HG03039 (cell line): ENCODE measurements around the gene PCDHGA1.

ENCODE experiments used
- ATAC-seq: cut with Tn5 transposase; IDR thresholded peaks from one replicate; pipeline ENCODE4 v1.9.1; 2021; ENCODE audit warnings: mild to moderate bottlenecking, moderate library complexity; ENCODE audit not compliant: unreplicated experiment

Gene PCDHGA1

DNA sequence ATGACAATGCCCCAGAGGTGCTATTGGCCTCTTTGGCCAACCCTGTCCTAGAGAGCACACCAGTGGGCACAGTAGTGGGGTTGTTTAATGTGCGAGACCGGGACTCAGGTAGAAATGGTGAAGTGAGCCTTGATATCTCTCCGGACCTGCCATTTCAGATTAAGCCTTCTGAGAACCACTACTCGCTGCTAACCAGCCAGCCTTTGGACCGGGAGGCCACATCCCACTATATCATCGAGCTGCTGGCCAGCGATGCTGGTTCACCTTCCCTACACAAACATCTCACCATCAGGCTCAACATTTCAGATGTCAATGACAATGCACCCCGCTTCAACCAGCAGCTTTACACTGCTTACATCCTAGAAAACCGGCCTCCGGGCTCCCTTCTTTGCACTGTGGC lies 160.0 kb downstream of the PCDHGA1 start:
- no peak for ATAC-seq

DNA sequence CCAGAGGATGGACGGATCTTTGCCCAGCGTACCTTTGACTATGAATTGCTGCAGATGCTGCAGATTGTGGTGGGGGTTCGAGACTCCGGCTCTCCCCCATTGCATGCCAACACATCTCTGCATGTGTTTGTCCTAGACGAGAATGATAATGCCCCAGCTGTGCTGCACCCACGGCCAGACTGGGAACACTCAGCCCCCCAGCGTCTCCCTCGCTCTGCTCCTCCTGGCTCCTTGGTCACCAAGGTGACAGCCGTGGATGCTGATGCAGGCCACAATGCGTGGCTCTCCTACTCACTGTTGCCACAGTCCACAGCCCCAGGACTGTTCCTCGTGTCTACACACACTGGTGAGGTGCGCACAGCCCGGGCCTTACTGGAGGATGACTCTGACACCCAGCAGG lies 160.5 kb downstream of the PCDHGA1 start:
- no peak for ATAC-seq

DNA sequence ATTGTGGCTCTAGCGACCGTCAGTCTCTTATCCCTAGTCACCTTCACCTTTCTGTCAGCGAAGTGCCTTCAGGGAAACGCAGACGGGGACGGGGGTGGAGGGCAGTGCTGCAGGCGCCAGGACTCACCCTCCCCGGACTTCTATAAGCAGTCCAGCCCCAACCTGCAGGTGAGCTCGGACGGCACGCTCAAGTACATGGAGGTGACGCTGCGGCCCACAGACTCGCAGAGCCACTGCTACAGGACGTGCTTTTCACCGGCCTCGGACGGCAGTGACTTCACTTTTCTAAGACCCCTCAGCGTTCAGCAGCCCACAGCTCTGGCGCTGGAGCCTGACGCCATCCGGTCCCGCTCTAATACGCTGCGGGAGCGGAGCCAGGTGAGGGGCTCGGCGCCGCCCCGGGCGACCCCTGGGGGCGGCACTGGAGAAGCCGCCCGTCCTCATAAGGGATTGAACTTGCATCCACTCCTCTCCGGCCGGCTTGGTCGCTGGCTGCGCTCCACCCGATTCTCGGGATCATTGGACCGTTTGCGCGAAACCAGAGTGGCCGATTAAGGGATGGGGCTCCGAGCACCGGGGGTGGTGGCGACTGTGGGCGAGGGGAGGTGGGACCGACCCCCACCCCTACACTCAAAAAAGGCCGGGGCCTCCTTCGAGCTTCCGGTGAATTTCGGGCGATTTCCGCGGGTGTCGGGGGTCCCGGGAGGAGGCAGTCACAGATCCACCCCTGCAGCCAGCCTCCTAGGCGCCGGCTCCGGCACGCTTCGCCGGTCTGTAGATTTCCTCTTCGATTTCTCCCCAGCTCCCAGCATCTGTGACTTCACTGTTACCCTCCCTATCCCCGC lies 161.2 kb downstream of the PCDHGA1 start:
- ATAC-seq: no peak

DNA sequence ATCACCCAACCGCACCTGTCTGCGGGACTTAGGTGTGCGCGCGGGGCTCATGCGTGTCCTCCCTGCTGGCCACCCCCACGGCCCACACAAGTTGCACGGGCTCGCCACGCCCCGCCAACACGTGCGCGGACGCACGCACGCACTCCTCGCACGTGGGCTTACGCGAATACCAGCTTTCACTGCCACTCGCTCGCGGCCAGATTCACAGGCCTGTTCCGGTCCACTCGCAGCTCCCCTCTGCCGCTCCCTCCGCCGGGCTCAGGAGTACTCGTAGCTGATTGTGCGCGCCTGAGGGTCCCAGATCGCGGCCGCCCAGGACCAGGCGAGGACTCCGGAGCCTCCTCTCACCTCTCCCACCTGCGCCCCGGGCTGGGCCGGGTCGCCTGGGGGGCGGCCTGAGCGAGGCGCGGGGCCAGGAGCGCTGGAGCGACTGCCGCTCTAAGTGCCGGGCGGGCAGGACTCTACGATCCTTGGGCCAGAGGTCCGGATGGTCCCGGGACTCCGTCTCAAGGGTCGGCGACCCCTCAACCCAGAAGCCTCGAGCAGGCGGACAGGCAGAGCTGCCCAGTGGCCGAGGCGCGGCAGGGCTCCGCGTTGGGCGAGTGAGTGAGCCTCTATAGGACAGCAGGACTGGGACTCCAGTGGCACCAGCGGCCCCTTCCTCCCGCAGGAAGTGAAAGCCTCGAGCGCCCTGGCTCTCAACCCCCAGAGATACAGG lies 162.0 kb downstream of the PCDHGA1 start:
- peak; percentile 55 for ATAC-seq

DNA sequence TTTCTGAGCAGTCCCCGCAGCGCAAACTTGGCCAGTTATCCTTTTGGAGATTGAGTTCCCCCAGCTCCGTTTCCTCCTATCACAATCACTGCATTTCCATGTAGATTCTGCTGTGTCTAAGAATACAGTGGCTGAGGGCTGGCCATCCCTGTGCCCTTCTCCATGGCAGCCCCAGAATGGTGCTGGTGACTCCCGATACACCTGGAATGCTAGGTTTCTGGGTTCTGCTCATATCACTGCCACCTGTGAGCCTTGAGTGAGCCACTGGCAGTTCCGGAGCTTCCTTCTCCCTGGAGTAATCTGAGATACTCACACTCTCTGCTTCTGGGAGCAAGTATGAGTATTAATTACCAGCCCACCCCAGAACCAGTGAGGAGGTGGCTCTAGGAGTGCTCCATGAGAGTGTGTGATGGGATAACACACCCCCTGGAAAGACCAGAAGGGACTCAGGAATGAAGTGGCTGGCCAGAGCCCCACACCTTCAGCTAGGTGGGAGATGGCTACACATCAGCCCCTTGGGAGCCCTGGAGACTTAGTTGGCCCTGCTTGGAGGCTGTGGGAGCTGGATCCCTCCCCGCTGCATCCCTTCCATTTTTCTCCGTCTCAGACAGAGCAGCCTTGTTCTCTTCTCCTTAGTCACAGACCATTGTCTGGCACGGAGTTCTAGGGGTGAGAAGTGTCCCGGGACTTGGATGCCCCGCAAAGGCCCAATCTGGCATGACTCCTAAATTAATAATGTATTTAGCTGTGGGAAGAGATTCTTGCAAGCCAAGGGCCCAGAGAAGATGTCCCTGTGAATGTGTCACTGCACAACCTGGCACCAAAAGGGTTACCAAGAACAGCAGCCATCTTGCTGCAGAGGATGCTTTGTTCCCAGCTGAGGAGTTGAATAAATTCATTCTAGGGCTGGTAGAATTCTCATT lies 163.4 kb downstream of the PCDHGA1 start:
- ATAC-seq: no peak

DNA sequence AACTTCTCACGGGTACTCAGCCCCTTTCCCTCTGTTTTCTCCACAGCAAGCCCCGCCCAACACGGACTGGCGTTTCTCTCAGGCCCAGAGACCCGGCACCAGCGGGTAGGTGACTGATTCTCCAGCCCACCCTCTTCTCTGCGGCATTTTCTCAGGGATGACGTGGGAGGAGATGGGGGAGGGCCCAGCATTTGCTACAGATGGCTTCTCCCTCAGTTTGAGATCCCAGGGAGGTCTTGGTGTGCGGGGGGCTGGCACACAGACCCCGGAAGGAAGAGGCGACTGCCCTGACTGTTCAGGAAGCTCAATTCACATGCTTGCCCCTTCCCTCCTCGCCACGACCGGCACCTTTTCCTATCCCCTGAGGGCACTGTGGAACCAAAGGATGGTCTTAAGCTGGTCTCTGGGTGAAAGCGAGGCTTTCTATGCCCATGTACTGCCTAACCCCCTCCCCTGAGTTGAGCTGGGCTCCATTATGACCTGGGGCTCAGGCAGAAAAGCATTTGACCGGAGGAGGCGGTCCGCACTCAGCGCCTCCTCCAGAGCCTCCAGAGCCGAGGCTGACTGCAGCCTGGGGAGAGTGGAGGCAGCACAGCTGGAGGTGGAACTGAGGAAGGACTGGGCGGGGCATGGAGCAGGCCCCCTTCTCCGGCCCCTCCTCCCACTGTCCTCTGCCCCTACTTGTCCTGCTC lies 164.6 kb downstream of the PCDHGA1 start:
- no peak for ATAC-seq

GRCh38 chr5:141495453-141495811 lies 165.1 kb downstream of the PCDHGA1 start:
- ATAC-seq: no peak

GRCh38 chr5:141496038-141496437 lies 165.7 kb downstream of the PCDHGA1 start:
- no peak for ATAC-seq

GRCh38 chr5:141501761-141502160 lies 171.4 kb downstream of the PCDHGA1 start:
- no peak for ATAC-seq

GRCh38 chr5:141503681-141504080 lies 173.4 kb downstream of the PCDHGA1 start:
- ATAC-seq: no peak

GRCh38 chr5:141504216-141504615 lies 173.9 kb downstream of the PCDHGA1 start:
- no peak for ATAC-seq

DNA sequence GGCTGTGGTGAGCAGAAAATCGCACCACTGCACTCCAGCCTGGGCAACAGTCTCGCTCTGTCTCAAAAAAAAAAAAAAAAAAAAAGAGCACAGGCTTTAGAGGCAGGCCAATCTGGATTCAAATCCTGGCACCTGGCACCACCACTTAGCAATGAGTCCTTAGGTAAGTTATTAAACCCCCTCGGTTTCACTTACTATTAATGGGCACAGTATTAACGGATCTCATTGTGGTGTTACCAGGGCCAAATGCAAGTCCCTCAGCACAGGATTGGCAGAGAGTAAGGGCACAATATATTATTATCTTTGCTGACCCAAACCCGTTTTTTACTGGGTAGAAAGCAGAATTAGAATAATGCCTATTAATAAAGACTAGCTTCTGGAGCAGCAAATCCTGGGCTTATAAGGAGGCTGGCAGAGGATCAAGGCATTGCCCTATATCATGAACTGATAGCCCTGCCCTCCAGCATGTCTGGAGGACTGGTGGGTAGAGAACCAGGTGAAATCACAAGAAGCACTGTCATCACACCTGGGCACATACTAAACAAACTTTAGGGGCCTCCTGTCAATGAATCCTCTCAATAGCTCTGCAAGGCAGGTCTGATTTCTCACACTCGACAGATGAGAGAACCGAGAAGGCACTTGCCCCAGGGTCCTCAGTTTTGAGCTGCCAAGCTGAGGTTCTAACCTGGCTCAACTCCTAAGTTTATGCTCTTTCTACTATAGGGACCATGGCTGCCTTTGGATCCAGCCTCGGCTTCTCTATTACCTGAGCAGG lies 176.3 kb downstream of the PCDHGA1 start:
- ATAC-seq: no peak

DNA sequence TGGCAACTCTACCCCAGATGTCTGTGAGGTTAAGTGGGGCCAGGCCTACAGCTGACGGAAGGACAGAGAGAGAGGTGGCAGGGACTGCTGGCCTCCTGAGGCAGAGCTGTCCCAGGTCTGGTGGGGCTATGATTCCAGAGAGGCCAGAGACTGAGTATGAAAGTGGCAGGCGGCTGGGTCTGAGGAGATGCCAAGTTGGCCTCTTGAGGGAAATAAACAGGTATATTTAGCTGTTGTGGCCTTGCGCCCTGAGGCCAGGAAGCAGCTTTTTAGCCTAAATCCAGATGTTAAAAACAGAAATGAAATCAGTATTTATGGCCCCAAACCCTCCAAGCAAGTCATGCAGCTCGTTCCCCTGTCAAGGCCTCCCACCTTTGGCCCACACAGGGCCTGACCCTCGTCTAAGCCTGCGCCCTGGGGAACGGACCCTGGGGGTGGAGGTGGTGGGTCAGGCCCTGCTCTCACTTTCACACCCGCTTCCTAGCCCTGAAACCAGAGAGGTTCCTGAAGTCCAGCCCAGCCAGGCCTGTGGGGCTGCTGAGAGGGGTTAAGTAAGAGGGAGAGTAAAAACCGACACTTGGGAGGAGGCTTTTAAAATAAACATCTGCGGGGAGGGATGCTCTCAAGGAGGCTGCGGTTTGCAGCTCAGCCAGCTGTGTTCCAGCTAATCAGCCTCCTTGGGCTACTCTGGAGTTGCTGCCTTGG lies 177.2 kb downstream of the PCDHGA1 start:
- ATAC-seq: peak; percentile 25

DNA sequence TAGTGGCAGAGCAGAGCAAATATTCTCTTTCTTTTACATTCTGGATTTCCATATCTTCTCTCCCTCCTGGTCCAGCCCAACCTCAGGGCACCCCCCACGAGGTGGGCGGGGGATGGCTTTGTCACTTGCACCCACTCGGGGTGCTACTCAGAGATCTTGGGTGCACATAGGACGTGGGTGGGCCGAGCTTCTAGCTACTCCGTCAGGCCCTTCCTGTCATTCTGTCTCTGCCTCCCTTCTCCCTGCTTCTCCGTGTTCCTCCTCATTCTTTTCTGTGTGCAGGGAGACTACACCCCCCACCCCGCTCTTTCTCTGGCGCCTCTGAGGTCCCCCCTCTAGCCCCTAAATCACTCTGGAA lies 178.1 kb downstream of the PCDHGA1 start:
- no peak for ATAC-seq

DNA sequence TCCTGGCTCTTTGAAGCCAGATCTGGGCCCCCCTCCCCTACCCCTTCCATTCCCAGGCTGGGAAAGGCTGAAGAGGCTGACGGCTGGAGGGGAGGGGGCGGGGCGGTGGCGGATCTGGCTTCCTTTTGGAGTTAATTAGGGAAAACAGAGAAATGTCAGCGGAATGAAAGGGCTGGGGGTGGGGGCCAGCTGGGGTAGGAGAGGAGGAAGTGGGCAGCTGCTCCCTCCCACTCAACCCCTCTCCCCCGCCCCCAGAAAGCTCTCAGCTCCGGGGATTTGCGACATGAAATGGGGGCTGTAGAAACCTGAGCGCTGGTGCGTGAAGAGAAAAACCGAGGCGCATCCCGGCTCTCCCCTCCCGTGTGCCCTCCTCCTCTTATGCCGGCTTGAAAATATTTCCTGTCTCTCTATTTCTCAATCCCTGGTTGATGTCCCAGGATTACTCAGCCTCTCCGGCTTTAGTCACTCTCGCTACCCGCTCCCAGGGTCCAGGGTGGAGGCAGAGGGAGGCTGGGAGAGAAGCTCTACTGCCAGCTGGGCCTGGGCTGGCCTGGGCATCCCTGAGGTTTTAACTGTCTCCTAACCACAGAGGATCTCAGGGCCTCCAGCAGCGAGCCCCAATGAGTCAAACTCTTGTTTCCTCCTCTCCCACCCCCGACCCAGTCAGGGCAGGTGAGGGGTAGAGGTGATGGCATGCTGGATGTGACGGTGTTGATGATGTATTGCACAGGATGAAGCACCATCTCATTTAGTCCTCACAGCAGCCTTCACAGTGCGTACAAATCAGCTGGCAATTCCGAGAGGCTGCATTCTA lies 178.7 kb downstream of the PCDHGA1 start:
- no peak for ATAC-seq

DNA sequence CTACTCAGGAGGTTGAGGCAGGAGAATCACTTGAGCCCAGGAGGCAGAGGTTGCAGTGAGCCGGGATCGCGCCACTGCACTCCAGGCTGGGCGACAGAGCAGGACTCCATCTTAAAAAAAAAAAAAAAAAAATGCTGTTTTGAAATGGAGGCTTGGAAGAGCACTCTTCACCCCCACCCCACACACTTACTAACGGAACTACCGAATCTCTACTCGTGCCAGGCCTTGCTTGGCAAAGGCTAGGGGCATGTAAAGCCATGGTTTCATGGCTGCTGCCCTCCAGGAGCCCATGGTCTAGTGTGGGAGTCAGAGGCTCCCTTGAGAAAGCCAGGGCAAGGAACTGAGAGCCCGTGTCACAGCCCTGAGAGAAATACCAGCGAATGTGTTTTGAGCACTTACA lies 179.8 kb downstream of the PCDHGA1 start:
- no peak for ATAC-seq

DNA sequence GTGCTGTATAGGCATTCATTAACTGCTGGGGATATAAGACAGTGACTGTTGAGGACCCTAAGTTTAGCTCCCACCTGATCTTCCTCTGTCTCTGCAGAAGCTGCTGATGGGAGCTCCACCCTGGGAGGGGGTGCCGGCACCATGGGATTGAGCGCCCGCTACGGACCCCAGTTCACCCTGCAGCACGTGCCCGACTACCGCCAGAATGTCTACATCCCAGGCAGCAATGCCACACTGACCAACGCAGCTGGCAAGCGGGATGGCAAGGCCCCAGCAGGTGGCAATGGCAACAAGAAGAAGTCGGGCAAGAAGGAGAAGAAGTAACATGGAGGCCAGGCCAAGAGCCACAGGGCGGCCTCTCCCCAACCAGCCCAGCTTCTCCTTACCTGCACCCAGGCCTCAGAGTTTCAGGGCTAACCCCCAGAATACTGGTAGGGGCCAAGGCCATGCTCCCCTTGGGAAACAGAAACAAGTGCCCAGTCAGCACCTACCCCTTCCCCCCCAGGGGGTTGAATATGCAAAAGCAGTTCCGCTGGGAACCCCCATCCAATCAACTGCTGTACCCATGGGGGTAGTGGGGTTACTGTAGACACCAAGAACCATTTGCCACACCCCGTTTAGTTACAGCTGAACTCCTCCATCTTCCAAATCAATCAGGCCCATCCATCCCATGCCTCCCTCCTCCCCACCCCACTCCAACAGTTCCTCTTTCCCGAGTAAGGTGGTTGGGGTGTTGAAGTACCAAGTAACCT lies 180.7 kb downstream of the PCDHGA1 start:
- ATAC-seq: peak; percentile 30

GRCh38 chr5:141511771-141512325 lies 181.5 kb downstream of the PCDHGA1 start:
- ATAC-seq: no peak
